GM12878 (cell line): ENCODE data around the gene ABCA9. TPM values are rescaled to one million over a fixed set of nuclear protein-coding genes. Genes with fewer than 3 reads are reported as not detected.

Experiments used
- ATAC-seq: fragments of 200-7000 bp; cut with Tn5 transposase; 3 replicates; pipeline ENCODE4 v1.9.1; 2020; ENCODE audit warnings: mild to moderate bottlenecking, moderate library complexity
- BruUV-seq: library from RNA; stranded (reverse); fragments of 400-500 nt; replicated peaks from 2 replicates; lab custom pipeline; 2021; lab: Mats Ljungman, UMichigan
- CTCF ChIA-PET: fragments of 300-600 bp; sonication (Branson Sonifier 250); formaldehyde crosslinking; extraction: SDS; loops from one replicate; lab custom pipeline; 2021; ENCODE audit warnings: inconsistent platforms; lab: Yijun Ruan, JAX
- POLR2A ChIA-PET: fragments of 350-600 bp; formaldehyde crosslinking; extraction: SDS; loops from one replicate; lab custom pipeline; 2021; ENCODE audit warnings: inconsistent platforms; lab: Charles Lee
- RAD21 ChIA-PET: fragments of 300-600 bp; sonication (Branson Sonifier 250); formaldehyde crosslinking; loops from one replicate; lab custom pipeline; 2023; ENCODE audit warnings: antibody characterized with exemption; ENCODE audit not compliant: unreplicated experiment; lab: Charles Lee
- SMC1A ChIA-PET: fragments of 300-600 bp; sonication (Branson Sonifier 250); formaldehyde crosslinking; loops from one replicate; lab custom pipeline; 2023; ENCODE audit not compliant: unreplicated experiment, uncharacterized antibody; lab: Charles Lee
- DNase-seq: peaks from one replicate; pipeline ENCODE4 v3.0.0-alpha.2; 2011; ENCODE audit warnings: low read depth, low spot score
- FAIRE-seq: peaks from 3 replicates; lab custom pipeline; 2011; peaks lifted over from hg19 to GRCh38; lab: Jason Lieb, UNC
- H2AFZ ChIP-seq: 2 replicates; pipeline ENCODE4 v1.6.0; 2011; ENCODE audit warnings: low read depth, low read length, control low read depth; ENCODE audit not compliant: control insufficient read depth
- H3K27ac ChIP-seq: 2 replicates; pipeline ENCODE4 v1.5.1; 2011; ENCODE audit warnings: control low read depth; ENCODE audit not compliant: control insufficient read depth, insufficient read depth
- H3K27me3 ChIP-seq, 2 experiments: replicated peaks in 1 of 2; 2 replicates each; pipeline versions ENCODE4 v1.6.0 to v1.6.1; 2011; ENCODE audit warnings: low read length in 1 of 2; ENCODE audit not compliant: control insufficient read depth in 2 of 2, insufficient read depth in 2 of 2
- H3K36me3 ChIP-seq, 2 experiments: 2 replicates each; pipeline ENCODE4 v1.5.1; 2011; ENCODE audit warnings: low read length in 1 of 2; ENCODE audit not compliant: control insufficient read depth in 2 of 2, insufficient read depth in 2 of 2
- H3K4me1 ChIP-seq: 2 replicates; pipeline ENCODE4 v1.6.1; 2011; ENCODE audit warnings: mild to moderate bottlenecking, low read length, moderate library complexity, mixed read lengths; ENCODE audit not compliant: control insufficient read depth, insufficient read depth
- H3K4me2 ChIP-seq: 2 replicates; pipeline ENCODE4 v1.6.0; 2011; ENCODE audit warnings: control low read depth; ENCODE audit not compliant: control insufficient read depth, insufficient read depth
- H3K4me3 ChIP-seq: fragments of 200-600 bp; sonication (generic); 2 replicates; pipeline ENCODE4 v1.5.1; 2016
- H3K79me2 ChIP-seq: 2 replicates; pipeline ENCODE4 v1.6.0; 2011; ENCODE audit warnings: low read length; ENCODE audit not compliant: control insufficient read depth, insufficient read depth
- H3K9ac ChIP-seq: 2 replicates; pipeline ENCODE4 v1.8.0; 2011; ENCODE audit warnings: low read length, control low read depth, mixed read lengths; ENCODE audit not compliant: control insufficient read depth, insufficient read depth
- H3K9me3 ChIP-seq: replicated peaks from 3 replicates; pipeline ENCODE4 v1.5.1; 2011; ENCODE audit warnings: mild to moderate bottlenecking, low read length; ENCODE audit not compliant: control insufficient read depth, insufficient read depth
- H4K20me1 ChIP-seq: 2 replicates; pipeline ENCODE4 v1.6.0; 2011; ENCODE audit not compliant: control insufficient read depth, insufficient read depth
- ETV6 ChIP-seq, 2 experiments: fragments of 450-650 bp in 1 of 2; IDR thresholded peaks in 1 of 2; conservative IDR thresholded peaks in 1 of 2; 2 replicates each; pipeline ENCODE4 v1.6.1; 2014; ENCODE audit warnings: antibody characterized with exemption in 1 of 2, borderline replicate concordance in 1 of 2, low read depth in 1 of 2, mild to moderate bottlenecking in 1 of 2, moderate library complexity in 1 of 2
- HDAC6 ChIP-seq: fragments of 200-600 bp; sonication (generic); IDR thresholded peaks from one replicate; pipeline ENCODE4 v1.8.0; 2017; ENCODE audit warnings: antibody characterized with exemption; ENCODE audit not compliant: unreplicated experiment
- KAT2A ChIP-seq: conservative IDR thresholded peaks from 2 replicates; pipeline ENCODE4 v1.6.1; 2011; ENCODE audit warnings: low read depth, low read length; ENCODE audit not compliant: control insufficient read depth
- KLF5 ChIP-seq: fragments of 450-650 bp; IDR thresholded peaks from 2 replicates; pipeline ENCODE4 v1.6.1; 2014; ENCODE audit warnings: mild to moderate bottlenecking; ENCODE audit not compliant: partially characterized antibody
- SMC3 ChIP-seq: IDR thresholded peaks from 2 replicates; pipeline ENCODE4 v1.6.1; 2011; ENCODE audit warnings: low read length, improper control_type of control experiment, borderline replicate concordance
- TCF7 ChIP-seq: IDR thresholded peaks from 2 replicates; pipeline ENCODE4 v1.6.1; 2014; ENCODE audit warnings: antibody characterized with exemption, borderline replicate concordance
- WRNIP1 ChIP-seq: IDR thresholded peaks from 2 replicates; pipeline ENCODE4 v1.6.1; 2011; ENCODE audit warnings: low read depth, low read length, improper control_type of control experiment, borderline replicate concordance
- YY1 ChIP-seq: IDR thresholded peaks from 2 replicates; pipeline ENCODE4 v1.6.1; 2011; ENCODE audit warnings: low read depth, mild to moderate bottlenecking, low read length
- ZBTB11 ChIP-seq: fragments of 450-650 bp; formaldehyde crosslinking; IDR thresholded peaks from 2 replicates; pipeline ENCODE4 v1.5.0; 2022; ENCODE audit warnings: mild to moderate bottlenecking, missing genetic modification characterization
- ZNF217 ChIP-seq: fragments of 450-650 bp; IDR thresholded peaks from 2 replicates; pipeline ENCODE4 v1.6.1; 2017; ENCODE audit warnings: antibody characterized with exemption, mild to moderate bottlenecking
- WGBS: methylation state at CpG from one replicate; pipeline ENCODE4 v1.1.6; 2016; ENCODE audit warnings: low lambda C conversion rate; ENCODE audit not compliant: insufficient replicate concordance, insufficient coverage; ENCODE audit errors: missing lambda C conversion rate; 5-methylcytosine and 5-hydroxymethylcytosine counted together
- in situ Hi-C: fragments of 300-500 bp; cut with MboI; formaldehyde crosslinking; loops from 9 replicates; pipeline ENCODE4 v1.14.3; 2018; ENCODE audit warnings: mixed read lengths
- intact Hi-C: fragments of 100-400 bp; cut with micrococcal nuclease; formaldehyde crosslinking; loops from one replicate; pipeline ENCODE4 v1.14.2; 2022; ENCODE audit not compliant: unreplicated experiment
- polyA plus RNA-seq, 11 experiments: library from polyadenylated mRNA; depleted of rRNA in 4 of 11; unstranded in 6 of 11; stranded (reverse) in 5 of 11; fragments of >200 nt; fragmentation: Nextera tagmentation in 4 of 11; fragmentation: Illumina TruSeq in 1 of 11; extraction: Ambion mirVana in 4 of 11; extraction: Trizol in 1 of 11; gene quantifications; 1 replicate in 1 of 11; 2 replicates in 10 of 11; pipeline versions ENCODE4 v1.2.1 to v1.2.3, GENCODE V29; 2011 to 2016; ENCODE audit warnings: inconsistent platforms in 2 of 11, missing spikeins in 2 of 11, low read depth in 1 of 11
- total RNA-seq, 4 experiments: library from RNA; depleted of rRNA in 3 of 4; stranded (reverse); fragments of >200 nt in 3 of 4; fragmentation: Illumina TruSeq in 1 of 4; extraction: Trizol in 1 of 4; gene quantifications; 2 replicates each; pipeline versions ENCODE4 v1.2.1 to v1.2.3, GENCODE V29; 2013 to 2021
- TF ChIP-seq, protein P1 (sequence below): fragments of 450-650 bp; IDR thresholded peaks from 2 replicates; pipeline ENCODE4 v1.6.1; 2017; ENCODE audit warnings: mild to moderate bottlenecking, moderate library complexity
- TF ChIP-seq, protein P2 (sequence below): IDR thresholded peaks from 2 replicates; pipeline ENCODE4 v1.6.1; 2012; ENCODE audit warnings: low read depth, low read length, improper control_type of control experiment
- TF ChIP-seq, protein P3 (sequence below): IDR thresholded peaks from 2 replicates; pipeline ENCODE4 v1.6.1; 2011; ENCODE audit warnings: low read depth, mild to moderate bottlenecking, low read length, moderate library complexity, borderline replicate concordance; ENCODE audit errors: extremely low read depth

Gene ABCA9
- total and polyA plus RNA-seq, 10 of the 15 experiments (the other 5 are each of a cell fraction or from before 2014, with no cell fraction given) = under 0.01 to 2.9 (median 0.31) TPM

- Histone ChIP-seq H3K9me3 (no peaks in the 10 kb centered on the region; the same call in 2 of the 3 replicates), H3K4me3 (no peak overlapping the region), H3K36me3 (0 out of 4 replicates have a peak, but pooled peaks cover 0 to 3% of the 10 kb centered on the region in 2 experiments), H3K9ac (no peak overlapping the region), H3K27ac (no peak overlapping the region), H2AFZ (no peak overlapping the region), H3K79me2 (no peaks in the 10 kb centered on the region), H4K20me1 (no peaks in the 10 kb centered on the region), H3K27me3 (no peaks in the 10 kb centered on the region), H3K4me1 (no peaks in the 10 kb centered on the region), H3K4me2 (no peak overlapping the region)
- no peak for FAIRE-seq
- ATAC-seq = no peak
- 97% methylated on average over 2 of the region's 2 CpGs for WGBS
- CTCF ChIA-PET = interaction anchor here (1.4 kb wide), 1 partner anchor 10 kb away, joined by 6 read pairs; no protein-coding TSS in a partner anchor
- POLR2A ChIA-PET = no interaction called here
- RAD21 ChIA-PET = no interaction called here
- intact Hi-C loops (no loop called here), in situ Hi-C loops (no loop called here)
- no peak for DNase-seq
- TF ChIP-seq ETV6 (conservative IDR thresholded peaks at IDR 0.05 in 1 of 2, IDR thresholded peaks at IDR 0.05 in 1 of 2; ENCODE audit: borderline replicate concordance in 1 of 2, low read depth in 1 of 2) (no peak), KAT2A (no peak), KLF5 (no peak), ZNF217 (no peak), HDAC6 (no peak), TCF7 (no peak), WRNIP1 (no peak), SMC3 (no peak), YY1 (no peak), ZBTB11 (CRISPR knock-in tag) (no peak)
- TF ChIP-seq, protein P1, sequence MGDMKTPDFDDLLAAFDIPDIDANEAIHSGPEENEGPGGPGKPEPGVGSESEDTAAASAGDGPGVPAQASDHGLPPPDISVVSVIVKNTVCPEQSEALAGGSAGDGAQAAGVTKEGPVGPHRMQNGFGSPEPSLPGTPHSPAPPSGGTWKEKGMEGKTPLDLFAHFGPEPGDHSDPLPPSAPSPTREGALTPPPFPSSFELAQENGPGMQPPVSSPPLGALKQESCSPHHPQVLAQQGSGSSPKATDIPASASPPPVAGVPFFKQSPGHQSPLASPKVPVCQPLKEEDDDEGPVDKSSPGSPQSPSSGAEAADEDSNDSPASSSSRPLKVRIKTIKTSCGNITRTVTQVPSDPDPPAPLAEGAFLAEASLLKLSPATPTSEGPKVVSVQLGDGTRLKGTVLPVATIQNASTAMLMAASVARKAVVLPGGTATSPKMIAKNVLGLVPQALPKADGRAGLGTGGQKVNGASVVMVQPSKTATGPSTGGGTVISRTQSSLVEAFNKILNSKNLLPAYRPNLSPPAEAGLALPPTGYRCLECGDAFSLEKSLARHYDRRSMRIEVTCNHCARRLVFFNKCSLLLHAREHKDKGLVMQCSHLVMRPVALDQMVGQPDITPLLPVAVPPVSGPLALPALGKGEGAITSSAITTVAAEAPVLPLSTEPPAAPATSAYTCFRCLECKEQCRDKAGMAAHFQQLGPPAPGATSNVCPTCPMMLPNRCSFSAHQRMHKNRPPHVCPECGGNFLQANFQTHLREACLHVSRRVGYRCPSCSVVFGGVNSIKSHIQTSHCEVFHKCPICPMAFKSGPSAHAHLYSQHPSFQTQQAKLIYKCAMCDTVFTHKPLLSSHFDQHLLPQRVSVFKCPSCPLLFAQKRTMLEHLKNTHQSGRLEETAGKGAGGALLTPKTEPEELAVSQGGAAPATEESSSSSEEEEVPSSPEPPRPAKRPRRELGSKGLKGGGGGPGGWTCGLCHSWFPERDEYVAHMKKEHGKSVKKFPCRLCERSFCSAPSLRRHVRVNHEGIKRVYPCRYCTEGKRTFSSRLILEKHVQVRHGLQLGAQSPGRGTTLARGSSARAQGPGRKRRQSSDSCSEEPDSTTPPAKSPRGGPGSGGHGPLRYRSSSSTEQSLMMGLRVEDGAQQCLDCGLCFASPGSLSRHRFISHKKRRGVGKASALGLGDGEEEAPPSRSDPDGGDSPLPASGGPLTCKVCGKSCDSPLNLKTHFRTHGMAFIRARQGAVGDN = no peak
- TF ChIP-seq, protein P2, sequence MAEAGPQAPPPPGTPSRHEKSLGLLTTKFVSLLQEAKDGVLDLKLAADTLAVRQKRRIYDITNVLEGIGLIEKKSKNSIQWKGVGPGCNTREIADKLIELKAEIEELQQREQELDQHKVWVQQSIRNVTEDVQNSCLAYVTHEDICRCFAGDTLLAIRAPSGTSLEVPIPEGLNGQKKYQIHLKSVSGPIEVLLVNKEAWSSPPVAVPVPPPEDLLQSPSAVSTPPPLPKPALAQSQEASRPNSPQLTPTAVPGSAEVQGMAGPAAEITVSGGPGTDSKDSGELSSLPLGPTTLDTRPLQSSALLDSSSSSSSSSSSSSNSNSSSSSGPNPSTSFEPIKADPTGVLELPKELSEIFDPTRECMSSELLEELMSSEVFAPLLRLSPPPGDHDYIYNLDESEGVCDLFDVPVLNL = no peak
- TF ChIP-seq, protein P3, sequence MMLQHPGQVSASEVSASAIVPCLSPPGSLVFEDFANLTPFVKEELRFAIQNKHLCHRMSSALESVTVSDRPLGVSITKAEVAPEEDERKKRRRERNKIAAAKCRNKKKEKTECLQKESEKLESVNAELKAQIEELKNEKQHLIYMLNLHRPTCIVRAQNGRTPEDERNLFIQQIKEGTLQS = no peak
- no TSS peak for BruUV-seq
- SMC1A ChIA-PET = no interaction called here
These were observed 33.3 kb upstream of the ABCA9 start for GRCh38 chr17:69093995-69094394.
